ENCODE measurements around the gene FRRS1L.

Gene FRRS1L

GRCh38 chr9:109114670-109115069, 52.4 kb downstream of the FRRS1L start:
- Histone ChIP-seq H3K4me1 (ENCODE audit: low read depth, poor library complexity, severe bottlenecking) (peaks cover 72% of the 10 kb centered on the region), H3K27ac (no peak overlapping the region), H2AFZ (ENCODE audit: low read depth) (no peak overlapping the region), H3K79me2 (ENCODE audit: insufficient read depth, low read depth) (peaks cover 92% of the 10 kb centered on the region), H3K27me3 (ENCODE audit: insufficient read depth, low read depth) (no peaks in the 10 kb centered on the region), H4K20me1 (ENCODE audit: insufficient read depth) (peaks cover 26% of the 10 kb centered on the region), H3K9ac (no peak overlapping the region), H3K4me2 (no peak overlapping the region), H3K36me3 (ENCODE audit: insufficient read depth) (no peaks in the 10 kb centered on the region), H3K4me3 (IDR thresholded peaks at IDR 0.05; ENCODE audit: insufficient read depth, low read depth, low read length) (no peak overlapping the region)
- TF ChIP-seq, protein P1, sequence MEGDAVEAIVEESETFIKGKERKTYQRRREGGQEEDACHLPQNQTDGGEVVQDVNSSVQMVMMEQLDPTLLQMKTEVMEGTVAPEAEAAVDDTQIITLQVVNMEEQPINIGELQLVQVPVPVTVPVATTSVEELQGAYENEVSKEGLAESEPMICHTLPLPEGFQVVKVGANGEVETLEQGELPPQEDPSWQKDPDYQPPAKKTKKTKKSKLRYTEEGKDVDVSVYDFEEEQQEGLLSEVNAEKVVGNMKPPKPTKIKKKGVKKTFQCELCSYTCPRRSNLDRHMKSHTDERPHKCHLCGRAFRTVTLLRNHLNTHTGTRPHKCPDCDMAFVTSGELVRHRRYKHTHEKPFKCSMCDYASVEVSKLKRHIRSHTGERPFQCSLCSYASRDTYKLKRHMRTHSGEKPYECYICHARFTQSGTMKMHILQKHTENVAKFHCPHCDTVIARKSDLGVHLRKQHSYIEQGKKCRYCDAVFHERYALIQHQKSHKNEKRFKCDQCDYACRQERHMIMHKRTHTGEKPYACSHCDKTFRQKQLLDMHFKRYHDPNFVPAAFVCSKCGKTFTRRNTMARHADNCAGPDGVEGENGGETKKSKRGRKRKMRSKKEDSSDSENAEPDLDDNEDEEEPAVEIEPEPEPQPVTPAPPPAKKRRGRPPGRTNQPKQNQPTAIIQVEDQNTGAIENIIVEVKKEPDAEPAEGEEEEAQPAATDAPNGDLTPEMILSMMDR (conservative IDR thresholded peaks at IDR 0.05; ENCODE audit: low read depth, low read length): no peak

DNA sequence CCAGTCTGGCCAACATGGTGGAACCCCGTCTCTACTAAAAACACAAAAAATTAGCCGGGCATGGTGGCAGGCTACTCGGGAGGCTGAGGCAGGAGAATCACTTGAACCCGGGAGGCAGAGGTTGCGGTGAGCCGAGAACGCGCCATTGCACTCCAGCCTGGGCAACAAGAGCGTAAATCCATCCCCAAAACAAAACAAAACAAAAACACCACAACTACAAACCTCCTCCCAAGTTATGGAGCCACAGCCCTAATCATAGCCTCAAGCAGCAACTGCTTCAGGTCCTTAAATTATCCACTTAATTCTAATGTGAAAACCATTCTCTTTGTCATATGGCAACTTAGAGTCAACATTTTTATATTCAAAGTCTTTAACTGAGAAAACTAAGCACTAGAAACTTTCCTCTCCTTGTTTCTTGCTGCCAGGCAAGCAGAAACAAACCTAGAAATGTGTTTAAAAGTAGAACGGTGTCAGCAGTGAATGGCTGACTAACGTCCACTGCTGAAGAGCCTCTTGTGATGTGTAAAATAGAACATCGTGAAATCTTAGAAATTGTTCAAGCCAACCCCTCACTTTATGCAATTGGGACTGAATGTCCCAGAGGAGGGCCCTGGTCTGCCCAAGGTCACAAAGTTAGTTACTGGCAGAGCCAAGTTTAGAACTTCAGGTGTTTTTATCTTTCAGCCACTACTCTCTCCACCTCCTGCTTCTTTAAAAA, 53.0 kb downstream of the FRRS1L start:
- Histone ChIP-seq H3K27me3 (ENCODE audit: insufficient read depth, low read depth) (no peaks in the 10 kb centered on the region), H3K4me2 (no peak overlapping the region), H4K20me1 (ENCODE audit: insufficient read depth) (peaks cover 26% of the 10 kb centered on the region), H3K27ac (no peak overlapping the region), H3K79me2 (ENCODE audit: insufficient read depth, low read depth) (peaks cover 96% of the 10 kb centered on the region), H3K36me3 (ENCODE audit: insufficient read depth) (no peaks in the 10 kb centered on the region), H3K4me1 (ENCODE audit: low read depth, poor library complexity, severe bottlenecking) (peaks cover 79% of the 10 kb centered on the region), H3K4me3 (IDR thresholded peaks at IDR 0.05; ENCODE audit: insufficient read depth, low read depth, low read length) (no peak overlapping the region), H2AFZ (ENCODE audit: low read depth) (no peak overlapping the region), H3K9ac (no peak overlapping the region)
- TF ChIP-seq, protein P1 (conservative IDR thresholded peaks at IDR 0.05; ENCODE audit: low read depth, low read length): no peak

DNA sequence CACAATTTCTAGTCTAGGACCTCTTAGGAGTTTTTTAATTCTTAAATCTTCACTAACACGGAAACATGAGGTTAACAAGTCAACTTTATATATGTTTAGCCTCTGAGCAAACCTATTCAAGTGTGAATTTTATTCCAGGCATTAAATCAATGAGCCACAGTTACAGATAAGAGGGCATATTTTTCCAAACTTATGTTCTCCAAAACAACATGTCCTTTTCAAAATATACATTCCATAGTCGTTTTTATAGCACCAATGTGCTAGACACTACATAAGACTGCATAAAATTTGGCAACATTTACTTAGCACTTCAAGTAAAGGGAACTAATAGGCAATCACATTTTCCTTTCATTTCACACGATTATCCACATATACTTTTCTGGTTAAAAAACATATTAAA, 53.8 kb downstream of the FRRS1L start:
- Histone ChIP-seq H3K27ac (no peak overlapping the region), H3K79me2 (ENCODE audit: insufficient read depth, low read depth) (peaks cover 96% of the 10 kb centered on the region), H3K9ac (no peak overlapping the region), H3K4me2 (no peak overlapping the region), H3K27me3 (ENCODE audit: insufficient read depth, low read depth) (no peaks in the 10 kb centered on the region), H3K4me3 (IDR thresholded peaks at IDR 0.05; ENCODE audit: insufficient read depth, low read depth, low read length) (no peak overlapping the region), H4K20me1 (ENCODE audit: insufficient read depth) (peaks cover 33% of the 10 kb centered on the region), H3K36me3 (ENCODE audit: insufficient read depth) (no peaks in the 10 kb centered on the region), H3K4me1 (ENCODE audit: low read depth, poor library complexity, severe bottlenecking) (peaks cover 84% of the 10 kb centered on the region), H2AFZ (ENCODE audit: low read depth) (no peak overlapping the region)
- TF ChIP-seq, protein P1 (conservative IDR thresholded peaks at IDR 0.05; ENCODE audit: low read depth, low read length): no peak

- peaks cover 27% of the 10 kb centered on the region; the same call in 1 of the 2 replicates for H4K20me1 ChIP-seq (ENCODE audit: insufficient read depth)
- no peaks in the 10 kb centered on the region for H3K36me3 ChIP-seq (ENCODE audit: insufficient read depth)
- H3K79me2 ChIP-seq (ENCODE audit: insufficient read depth, low read depth): peaks cover 90% of the 10 kb centered on the region
- H3K9ac ChIP-seq: no peak overlapping the region
- H3K4me2 ChIP-seq: no peak overlapping the region
- TF ChIP-seq, protein P1 (conservative IDR thresholded peaks at IDR 0.05; ENCODE audit: low read depth, low read length): no peak
- peaks cover 67% of the 10 kb centered on the region for H3K4me1 ChIP-seq (ENCODE audit: low read depth, poor library complexity, severe bottlenecking)
- no peak overlapping the region for H3K4me3 ChIP-seq (IDR thresholded peaks at IDR 0.05; ENCODE audit: insufficient read depth, low read depth, low read length)
- H3K27ac ChIP-seq: no peak overlapping the region
- H3K27me3 ChIP-seq (ENCODE audit: insufficient read depth, low read depth): no peaks in the 10 kb centered on the region
- H2AFZ ChIP-seq (ENCODE audit: low read depth): no peak overlapping the region
These were observed 56.6 kb downstream of the FRRS1L start for GRCh38 chr9:109110329-109111021.

All from KMS-11 (cell line).